ENCODE results near the gene ITGA4.

GRCh38 chr2:181542170-181542569 is 85.0 kb downstream of the ITGA4 start:
- TF ChIP-seq, protein P1, sequence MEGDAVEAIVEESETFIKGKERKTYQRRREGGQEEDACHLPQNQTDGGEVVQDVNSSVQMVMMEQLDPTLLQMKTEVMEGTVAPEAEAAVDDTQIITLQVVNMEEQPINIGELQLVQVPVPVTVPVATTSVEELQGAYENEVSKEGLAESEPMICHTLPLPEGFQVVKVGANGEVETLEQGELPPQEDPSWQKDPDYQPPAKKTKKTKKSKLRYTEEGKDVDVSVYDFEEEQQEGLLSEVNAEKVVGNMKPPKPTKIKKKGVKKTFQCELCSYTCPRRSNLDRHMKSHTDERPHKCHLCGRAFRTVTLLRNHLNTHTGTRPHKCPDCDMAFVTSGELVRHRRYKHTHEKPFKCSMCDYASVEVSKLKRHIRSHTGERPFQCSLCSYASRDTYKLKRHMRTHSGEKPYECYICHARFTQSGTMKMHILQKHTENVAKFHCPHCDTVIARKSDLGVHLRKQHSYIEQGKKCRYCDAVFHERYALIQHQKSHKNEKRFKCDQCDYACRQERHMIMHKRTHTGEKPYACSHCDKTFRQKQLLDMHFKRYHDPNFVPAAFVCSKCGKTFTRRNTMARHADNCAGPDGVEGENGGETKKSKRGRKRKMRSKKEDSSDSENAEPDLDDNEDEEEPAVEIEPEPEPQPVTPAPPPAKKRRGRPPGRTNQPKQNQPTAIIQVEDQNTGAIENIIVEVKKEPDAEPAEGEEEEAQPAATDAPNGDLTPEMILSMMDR (IDR thresholded peaks at IDR 0.05): no peak
- no peak for TF ChIP-seq EZH2 (IDR thresholded peaks at IDR 0.05; ENCODE audit: borderline replicate concordance, insufficient read depth, low read depth, low read length, poor library complexity, severe bottlenecking)

All from B cell (primary cell).